Stimulated activated CD4-positive, alpha-beta T cell treated with anti-CD3 and anti-CD28 coated beads, Interleukin-12 subunit alpha, Interleukin-12 subunit beta, amount 100 ng/mL, for 24 hours (primary cell): ENCODE data around the gene CCDC191.

Experiments used
- DNase-seq, 2 experiments: peaks; one replicate each; pipeline ENCODE4 v3.0.0-alpha.2; 2020; ENCODE audit warnings: low read depth in 2 of 2

Gene CCDC191

DNA sequence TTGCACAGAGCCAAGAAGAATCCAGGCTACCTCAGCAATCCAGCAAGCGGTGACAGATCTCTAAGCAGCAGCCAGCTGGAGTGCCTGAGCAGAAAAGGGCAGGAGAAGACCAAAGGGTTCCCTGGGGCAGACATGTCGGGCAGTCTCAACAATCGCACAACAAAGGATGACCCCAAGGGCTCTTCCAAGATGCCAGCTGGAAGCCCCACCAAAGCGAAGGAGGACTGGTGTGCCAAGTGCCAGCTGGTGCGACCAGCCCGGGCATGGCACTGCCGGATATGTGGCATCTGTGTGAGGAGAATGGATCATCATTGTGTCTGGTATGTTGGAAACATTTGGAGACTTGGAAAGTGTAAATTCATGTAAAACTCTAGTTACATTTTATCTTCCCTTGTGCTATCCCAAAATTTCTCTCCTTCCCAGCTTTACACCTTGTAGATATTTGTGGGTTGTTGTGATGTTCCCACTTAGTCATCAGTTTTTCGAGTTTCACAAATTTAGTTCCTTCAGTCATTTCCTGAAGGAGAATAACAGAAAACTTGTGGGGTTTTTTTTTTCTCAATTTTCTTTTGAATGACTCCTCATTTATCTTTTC lies 102.1 kb downstream of the CCDC191 start:
- DNase-seq: no peak

DNA sequence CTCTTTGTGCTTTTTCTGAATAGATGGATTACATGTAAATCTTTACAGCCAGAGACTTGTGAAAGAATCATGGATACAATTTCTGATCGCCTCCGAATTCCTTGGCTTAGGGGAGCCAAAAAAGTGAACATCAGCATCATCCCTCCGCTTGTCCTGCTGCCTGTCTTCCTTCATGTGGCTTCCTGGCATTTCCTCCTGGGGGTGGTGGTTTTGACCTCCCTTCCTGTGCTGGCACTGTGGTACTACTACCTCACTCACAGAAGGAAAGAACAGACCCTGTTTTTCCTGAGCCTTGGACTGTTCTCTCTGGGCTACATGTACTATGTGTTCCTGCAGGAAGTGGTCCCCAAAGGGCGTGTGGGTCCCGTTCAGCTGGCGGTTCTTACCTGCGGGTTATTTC lies 102.6 kb downstream of the CCDC191 start:
- DNase-seq: no peak

DNA sequence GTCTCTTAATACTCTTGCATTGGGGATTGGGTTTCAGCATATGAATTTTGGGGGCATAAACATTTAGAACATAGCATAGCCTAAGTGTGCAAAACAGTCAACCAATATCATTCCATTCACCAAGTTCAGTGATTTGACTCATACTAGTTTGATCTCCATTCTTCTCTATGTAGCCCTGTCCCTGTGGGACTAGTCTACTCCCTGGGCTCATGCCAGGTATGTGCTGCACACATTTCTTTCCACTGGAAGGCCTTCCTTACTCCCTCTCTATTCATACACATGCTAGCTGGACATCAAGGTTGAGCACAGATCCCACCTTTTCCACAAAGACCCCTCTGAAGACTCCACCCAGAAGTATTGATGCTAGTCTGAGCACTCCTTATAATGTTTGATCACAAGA lies 103.4 kb downstream of the CCDC191 start:
- DNase-seq: no peak

DNA sequence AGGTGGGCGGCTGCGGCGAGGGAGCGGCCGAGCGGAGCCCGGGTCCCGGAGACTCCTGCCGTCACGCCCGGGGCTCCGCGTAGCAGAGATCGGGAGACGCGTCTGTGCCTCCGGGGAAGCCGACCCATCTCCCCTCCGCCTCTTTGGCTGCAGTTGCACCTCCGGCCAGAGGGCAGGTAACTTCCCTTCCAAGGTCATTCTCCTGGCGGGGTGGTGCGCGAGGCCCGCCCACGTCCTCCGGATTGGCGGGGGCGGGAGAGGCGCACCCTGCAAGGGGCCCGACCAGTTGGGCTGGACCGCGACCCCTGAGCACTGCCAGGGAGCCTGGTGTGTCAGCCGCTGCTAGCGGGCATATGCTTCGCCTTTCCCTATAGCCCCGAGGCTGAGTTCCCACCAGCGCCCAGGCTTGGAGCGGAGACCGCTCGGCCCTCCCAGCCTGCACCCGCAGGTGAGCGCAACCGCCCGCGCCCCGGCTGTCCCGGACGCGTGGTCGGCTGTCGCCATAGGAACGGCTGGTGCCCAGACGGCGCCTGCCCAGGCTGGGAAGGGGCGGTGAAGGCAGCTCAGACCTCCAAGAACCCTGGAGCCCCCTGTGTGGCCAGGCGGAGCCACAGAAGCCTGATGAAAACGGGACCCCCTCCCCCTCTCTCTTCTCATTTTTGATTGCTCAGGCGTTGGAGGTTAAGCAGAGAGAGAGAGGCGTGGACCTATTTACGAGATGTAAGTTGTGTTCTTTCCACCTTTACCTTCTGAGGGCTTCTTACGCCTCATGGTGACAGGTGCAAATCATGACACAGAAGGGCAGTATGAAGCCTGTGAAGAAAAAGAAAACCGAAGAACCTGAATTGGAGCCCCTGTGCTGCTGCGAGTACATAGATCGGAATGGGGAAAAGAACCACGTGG lies 108.1 kb downstream of the CCDC191 start:
- peak in 1 of 2 experiments; percentile 32 for DNase-seq

DNA sequence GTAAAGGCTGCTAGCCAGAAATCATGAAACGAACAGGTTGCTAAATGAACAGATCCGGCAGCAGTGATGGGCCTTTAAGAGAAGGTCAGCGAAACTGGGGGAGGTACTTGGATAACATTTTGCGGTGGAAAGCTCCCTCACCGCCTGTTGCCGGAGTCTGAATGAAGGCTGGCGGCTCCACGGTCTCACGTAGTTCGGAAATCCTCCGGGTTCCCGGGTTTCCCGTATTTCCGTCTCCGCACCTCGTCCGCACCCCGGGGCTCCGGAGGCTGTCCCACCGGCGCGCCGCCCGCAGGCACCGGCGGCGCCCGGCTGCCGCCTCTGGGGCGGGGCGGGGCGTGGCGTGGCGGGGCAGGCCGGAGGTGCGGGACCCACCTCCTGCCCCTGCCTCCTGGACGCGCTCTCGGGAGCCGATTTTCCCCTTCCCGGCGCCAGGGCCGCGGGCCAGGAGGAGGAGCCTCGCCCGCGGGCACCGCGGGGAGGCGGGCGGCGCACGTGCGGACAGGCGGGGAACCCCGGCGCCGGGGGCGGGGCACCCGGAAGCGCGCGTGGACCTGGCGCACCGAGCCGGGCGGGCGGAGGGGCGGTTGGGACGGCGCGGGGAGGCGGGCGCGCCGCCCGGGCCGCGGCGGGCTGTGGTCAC lies 108.8 kb downstream of the CCDC191 start, which contains the start of gene ZDHHC23:
Gene ZDHHC23 (plus strand): TSS at position 642 of the 643 bp plus-strand sequence. CDS start 790 bp downstream, outside the sequence.
- peak; percentile 33 to 44 for DNase-seq

DNA sequence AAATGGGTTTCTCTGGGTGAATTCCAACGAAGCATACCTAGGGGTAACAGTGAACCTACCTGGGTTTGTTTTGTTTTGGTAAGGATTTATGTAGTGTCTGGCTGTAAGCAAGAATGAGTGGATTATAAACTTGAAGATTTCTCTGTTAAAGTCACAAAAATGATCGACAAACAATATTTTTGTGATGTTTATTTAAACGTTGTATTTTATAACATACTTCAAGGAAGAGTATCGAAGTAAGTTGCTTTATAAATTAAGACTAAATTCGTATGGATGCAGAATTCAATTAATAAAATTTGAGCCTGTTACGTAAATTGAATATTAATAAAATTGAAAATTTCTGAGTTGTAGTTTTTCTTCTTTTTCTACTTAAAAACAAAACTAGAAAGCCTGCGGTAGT lies 109.5 kb downstream of the CCDC191 start:
- no peak for DNase-seq

DNA sequence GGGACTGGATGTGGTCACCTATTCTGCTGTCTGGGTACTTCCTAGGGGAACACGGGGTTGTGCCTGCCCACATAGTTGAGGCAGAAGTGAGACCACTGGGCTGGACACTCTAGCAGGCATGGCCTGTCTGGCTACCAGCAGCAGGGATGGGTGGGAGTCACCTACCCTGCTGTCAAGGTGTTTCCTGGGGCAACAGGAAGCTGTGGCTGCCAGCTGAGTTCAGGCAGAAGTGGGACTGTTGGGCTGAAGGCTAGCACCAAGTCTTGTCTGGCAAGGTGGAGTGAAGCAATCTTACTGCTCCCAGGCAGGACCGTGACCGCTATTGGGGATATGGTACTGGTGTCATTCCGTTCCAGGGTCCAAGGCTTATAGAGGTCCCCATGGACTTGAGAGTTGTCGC lies 128.8 kb downstream of the CCDC191 start:
- DNase-seq: no peak

DNA sequence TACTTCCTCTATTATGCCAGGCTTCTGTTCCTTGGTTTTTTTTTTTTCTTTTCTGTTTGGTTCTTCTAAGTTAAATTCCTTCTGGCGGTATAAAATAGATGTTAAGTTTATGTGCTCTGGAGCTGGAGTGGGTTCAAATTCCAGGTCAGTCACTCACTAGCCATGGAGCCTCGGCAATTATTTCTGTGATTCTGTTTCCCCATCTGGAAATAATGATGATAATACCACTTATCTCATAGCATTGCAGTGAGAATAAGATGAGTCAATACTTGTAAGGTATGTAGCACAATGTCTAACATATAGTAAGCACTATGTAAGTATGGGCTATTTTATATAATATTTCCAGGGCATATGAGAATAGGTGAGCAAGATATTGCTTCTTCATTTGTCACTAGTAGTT lies 141.7 kb downstream of the CCDC191 start:
- no peak for DNase-seq
